Testis (tissue), 3 donors: ENCODE results near the gene TSSK2. TPM values are rescaled to one million over a fixed set of nuclear protein-coding genes. Genes with fewer than 3 reads are reported as not detected.

Experiments used
- DNase-seq: peaks from one replicate; pipeline ENCODE4 v3.0.0-alpha.2; 2019
- H3K27ac ChIP-seq, 2 donors: fragments of 200-600 bp; sonication (generic); one replicate each; pipeline ENCODE4 v1.5.1; 2019
- H3K27me3 ChIP-seq: fragments of 200-600 bp; sonication (generic); one replicate; pipeline ENCODE4 v1.5.1; 2019
- H3K36me3 ChIP-seq: fragments of 200-600 bp; sonication (generic); one replicate; pipeline ENCODE4 v1.5.1; 2017; ENCODE audit warnings: low read depth; ENCODE audit errors: missing control alignments
- H3K4me1 ChIP-seq: fragments of 200-600 bp; sonication (generic); one replicate; pipeline ENCODE4 v1.5.1; 2019
- H3K4me3 ChIP-seq, 2 donors: fragments of 200-600 bp; sonication (generic); one replicate each; pipeline ENCODE4 v1.5.1; 2017 to 2019
- H3K9me3 ChIP-seq: fragments of 200-600 bp; sonication (generic); one replicate; pipeline ENCODE4 v1.5.1; 2017
- CTCF ChIP-seq, 3 experiments: fragments of 450-650 bp in 2 of 3; fragments of 200-600 bp in 1 of 3; sonication (generic) in 1 of 3; IDR thresholded peaks; one replicate each; pipeline ENCODE4 v1.5.1; 2016 to 2019; ENCODE audit warnings: antibody characterized with exemption in 3 of 3, mild to moderate bottlenecking in 2 of 3, moderate library complexity in 1 of 3
- POLR2A ChIP-seq: fragments of 450-650 bp; IDR thresholded peaks from one replicate; pipeline ENCODE4 v1.6.1; 2017; ENCODE audit warnings: antibody characterized with exemption, mild to moderate bottlenecking, moderate library complexity
- WGBS, 2 donors: methylation state at CpG; one replicate each; pipeline ENCODE4 v1.1.5; 2018; 5-methylcytosine and 5-hydroxymethylcytosine counted together
- intact Hi-C: fragments of 100-400 bp; cut with DNase I; formaldehyde crosslinking; loops from one replicate; pipeline ENCODE4 v1.15.1; 2023; ENCODE audit warnings: low total_unique reads
- polyA plus RNA-seq: library from polyadenylated mRNA; stranded (reverse); fragments of 350-450 nt; fragmentation: Illumina TruSeq; extraction: RNeasy Lipid Tissue Mini Kit (QIAGEN cat#74804); gene quantifications from one replicate; pipeline ENCODE4 v1.2.3, GENCODE V29; 2014; ENCODE audit warnings: low read depth, low replicate concordance; ENCODE audit not compliant: insufficient read depth
- total RNA-seq, 2 donors: library from RNA; depleted of rRNA; stranded (reverse); fragments of >200 nt; gene quantifications; one replicate each; pipeline ENCODE4 v1.2.3, GENCODE V29; 2016

The TSSK2 gene
- total and polyA plus RNA-seq, 3 donors from 2014 or later = 66.0 to 205 (median 188) TPM

DNA sequence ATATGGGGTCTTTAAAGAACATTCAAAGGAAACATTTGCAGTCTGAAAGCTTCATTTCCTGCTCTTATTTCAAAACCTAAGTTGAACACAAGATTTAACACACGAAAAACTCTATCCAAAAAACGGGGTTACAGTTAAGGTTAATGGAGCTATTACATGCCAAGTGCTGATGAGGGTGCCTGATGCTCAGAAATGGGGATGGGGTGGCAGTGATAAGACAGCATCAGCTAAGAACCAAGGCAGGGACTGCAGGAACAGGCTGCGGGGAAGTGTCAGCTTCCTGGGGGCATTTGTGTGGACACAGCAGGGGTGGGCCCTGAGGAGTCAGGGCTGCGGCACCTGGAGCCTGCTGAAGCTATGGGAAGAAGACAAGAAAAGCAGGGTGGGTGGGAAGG lies 21.0 kb upstream of the TSSK2 start:
- H3K36me3 ChIP-seq = no peaks in the 10 kb centered on the region
- no peak overlapping the region for H3K27ac ChIP-seq
- 25 to 84% methylated on average over 4 of the region's 4 CpGs for WGBS, 2 donors
- H3K9me3 ChIP-seq = no peaks in the 10 kb centered on the region
- TF ChIP-seq POLR2A (no peak), CTCF (IDR thresholded peaks at IDR 0.05) (no peak)
- H3K4me3 ChIP-seq = no peak overlapping the region
- intact Hi-C loops = no loop called here
- H3K27me3 ChIP-seq = no peaks in the 10 kb centered on the region
- peaks cover 10% of the 10 kb centered on the region for H3K4me1 ChIP-seq
- no peak for DNase-seq

DNA sequence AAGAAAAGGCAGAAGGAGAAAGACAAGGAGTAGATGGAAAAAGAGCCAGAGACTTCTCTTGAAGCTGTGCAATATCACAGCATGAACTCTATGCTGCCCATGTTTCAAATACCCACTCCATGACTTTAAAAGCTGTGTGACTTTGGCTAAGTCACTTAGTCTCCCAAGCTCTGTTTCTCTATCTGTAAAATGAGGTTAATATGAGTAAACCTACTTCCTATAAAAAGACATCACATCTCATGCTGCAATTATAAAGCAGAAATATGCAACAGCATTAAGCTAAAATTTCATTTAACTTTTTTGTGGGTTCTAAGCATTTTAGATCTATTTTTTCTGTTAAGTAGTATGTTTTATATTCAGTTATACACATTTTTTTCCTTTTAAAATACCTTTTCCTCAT lies 20.5 kb upstream of the TSSK2 start:
- intact Hi-C loops = no loop called here
- no peak overlapping the region for H3K27ac ChIP-seq
- no peaks in the 10 kb centered on the region for H3K9me3 ChIP-seq
- no peak for DNase-seq
- peaks cover 12% of the 10 kb centered on the region for H3K4me1 ChIP-seq
- TF ChIP-seq POLR2A = no peak
- no peak for TF ChIP-seq CTCF (IDR thresholded peaks at IDR 0.05)
- no peaks in the 10 kb centered on the region for H3K27me3 ChIP-seq
- no peaks in the 10 kb centered on the region for H3K36me3 ChIP-seq
- no peak overlapping the region for H3K4me3 ChIP-seq

DNA sequence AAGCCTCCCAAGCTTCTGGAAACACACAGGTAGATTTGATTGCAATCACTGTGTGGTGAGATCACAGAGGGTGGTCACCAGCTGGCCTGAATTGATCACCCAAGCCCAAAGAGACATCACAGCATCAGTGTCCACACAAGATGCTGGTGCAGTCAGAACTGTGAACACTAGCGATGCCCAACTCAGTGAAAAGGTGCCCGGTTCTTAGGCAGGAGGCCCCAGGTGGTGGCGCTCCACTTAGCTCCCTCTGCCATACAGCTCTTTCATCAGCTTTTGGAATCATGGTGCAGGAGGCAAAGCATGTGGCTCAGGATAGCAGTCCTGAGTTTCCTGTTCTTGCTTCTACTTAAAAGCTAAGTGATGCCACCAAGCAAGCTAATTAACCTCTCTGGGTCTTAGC lies 20.0 kb upstream of the TSSK2 start:
- DNase-seq = no peak
- H3K4me1 ChIP-seq = peaks cover 10% of the 10 kb centered on the region
- intact Hi-C loops = no loop called here

GRCh38 chr22:19111584-19111983 lies 19.5 kb upstream of the TSSK2 start:
- no peaks in the 10 kb centered on the region for H3K27me3 ChIP-seq
- peaks cover 10% of the 10 kb centered on the region for H3K4me1 ChIP-seq
- intact Hi-C loops = no loop called here
- H3K27ac ChIP-seq = no peak overlapping the region
- no peaks in the 10 kb centered on the region for H3K9me3 ChIP-seq
- 84 to 95% methylated on average over 3 of the region's 3 CpGs for WGBS, 2 donors
- TF ChIP-seq POLR2A (no peak), CTCF (IDR thresholded peaks at IDR 0.05) (no peak)
- no peak overlapping the region for H3K4me3 ChIP-seq
- H3K36me3 ChIP-seq = no peaks in the 10 kb centered on the region
- no peak for DNase-seq

More for the DNA sequence above, 20.0 kb upstream of the TSSK2 start:
- no peaks in the 10 kb centered on the region for H3K36me3 ChIP-seq
- H3K27me3 ChIP-seq = no peaks in the 10 kb centered on the region
- no peak overlapping the region for H3K27ac ChIP-seq
- no peak overlapping the region for H3K4me3 ChIP-seq
- H3K9me3 ChIP-seq = no peaks in the 10 kb centered on the region
- WGBS, 2 donors = 85 to 91% methylated on average over 3 of the region's 3 CpGs
- no peak for TF ChIP-seq POLR2A
- no peak for TF ChIP-seq CTCF (IDR thresholded peaks at IDR 0.05)

GRCh38 chr22:19113429-19113828 lies 17.7 kb upstream of the TSSK2 start:
- H3K27ac ChIP-seq = no peak overlapping the region
- H3K4me3 ChIP-seq = no peak overlapping the region
- intact Hi-C loops = no loop called here
- H3K9me3 ChIP-seq = no peaks in the 10 kb centered on the region
- TF ChIP-seq CTCF (IDR thresholded peaks at IDR 0.05) = no peak
- TF ChIP-seq POLR2A = no peak
- peaks cover 11% of the 10 kb centered on the region for H3K4me1 ChIP-seq
- DNase-seq = no peak
- 98 to 99% methylated on average over 5 of the region's 5 CpGs for WGBS, 2 donors
- H3K27me3 ChIP-seq = no peaks in the 10 kb centered on the region
- H3K36me3 ChIP-seq = no peaks in the 10 kb centered on the region
